DMS79 treated with DMSO at 0.1 percent for 48 hours (cell line): Measurements from ENCODE around the gene ESPNL.

ENCODE experiments used
- DNase-seq: peaks from one replicate; lab custom pipeline; 2025; lab: John Stamatoyannopoulos, UW

ESPNL gene

DNA sequence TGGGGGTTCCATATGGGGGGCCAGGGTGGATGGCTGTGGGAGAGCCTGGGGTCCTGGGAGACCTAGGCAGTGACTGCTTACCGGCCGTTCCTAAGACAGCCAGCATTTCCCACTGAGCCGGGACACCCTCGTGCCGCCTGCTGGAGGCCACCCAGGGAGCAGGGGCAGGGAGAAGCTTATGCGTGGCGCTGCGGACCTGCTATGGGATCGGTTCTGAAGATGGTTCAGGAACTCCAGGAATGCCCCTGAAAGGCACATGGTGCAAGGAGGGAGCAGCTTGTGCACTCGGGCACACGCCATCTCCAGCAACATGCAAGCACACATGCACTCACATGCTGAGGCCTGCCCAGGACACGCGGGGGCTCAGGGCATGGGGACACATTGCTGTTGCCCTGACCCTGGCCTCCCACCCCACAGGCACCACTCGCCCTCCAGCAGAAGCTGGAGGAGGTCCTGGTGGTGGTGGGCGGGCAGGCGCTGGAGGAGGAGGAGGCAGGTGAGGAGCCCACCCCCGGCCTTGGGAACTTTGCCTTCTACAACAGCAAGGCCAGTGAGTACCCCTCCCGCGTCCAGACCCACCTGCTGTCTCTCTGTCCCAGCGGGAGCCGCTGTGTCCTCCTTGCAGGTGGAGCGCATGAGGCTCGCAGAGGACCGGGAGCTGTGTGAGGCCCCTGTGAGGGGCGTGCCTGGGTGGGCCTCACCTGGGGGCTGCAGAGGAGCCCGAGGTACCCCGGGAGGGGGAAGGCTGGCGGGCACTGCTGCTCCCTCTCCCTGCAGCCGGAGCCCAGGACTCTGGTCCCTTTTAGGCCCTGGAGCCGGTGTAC is 42.5 kb downstream of the ESPNL start:
- DNase-seq: no peak

DNA sequence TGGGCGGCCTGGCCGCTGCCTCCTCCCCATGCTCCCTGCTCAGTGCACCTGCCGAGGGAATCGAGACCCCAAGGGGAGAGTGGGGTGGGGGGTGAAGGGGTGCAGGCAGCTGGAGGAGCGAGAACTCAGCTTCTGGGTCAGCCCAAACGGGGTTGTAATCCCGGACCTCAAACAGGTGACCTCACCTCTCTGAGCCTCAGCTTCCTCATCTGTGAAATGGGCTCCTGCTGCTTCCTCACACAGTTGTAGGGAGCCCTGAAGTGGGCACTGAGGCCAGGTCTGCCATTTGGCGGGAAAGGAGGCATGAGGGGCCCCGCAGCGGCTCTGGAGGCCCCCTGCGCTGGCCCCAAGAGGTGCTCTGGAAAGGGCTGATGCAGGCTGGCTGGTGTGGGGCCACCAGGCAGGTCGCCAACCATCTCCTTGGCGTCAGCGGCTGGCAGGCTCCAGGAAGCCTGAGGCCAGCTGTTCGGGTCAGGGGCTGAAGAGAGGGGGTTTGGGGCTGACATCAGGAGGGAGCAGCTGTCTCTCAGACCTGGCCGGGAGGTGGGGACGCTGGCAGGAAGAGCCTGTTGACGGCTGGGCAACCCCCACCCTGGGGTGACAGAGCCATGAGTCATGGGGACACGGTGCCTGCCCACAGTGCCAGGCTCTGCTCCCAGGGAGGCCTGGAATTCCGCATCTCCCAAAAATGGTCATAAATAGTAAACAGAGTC is 43.3 kb downstream of the ESPNL start:
- DNase-seq: no peak

DNA sequence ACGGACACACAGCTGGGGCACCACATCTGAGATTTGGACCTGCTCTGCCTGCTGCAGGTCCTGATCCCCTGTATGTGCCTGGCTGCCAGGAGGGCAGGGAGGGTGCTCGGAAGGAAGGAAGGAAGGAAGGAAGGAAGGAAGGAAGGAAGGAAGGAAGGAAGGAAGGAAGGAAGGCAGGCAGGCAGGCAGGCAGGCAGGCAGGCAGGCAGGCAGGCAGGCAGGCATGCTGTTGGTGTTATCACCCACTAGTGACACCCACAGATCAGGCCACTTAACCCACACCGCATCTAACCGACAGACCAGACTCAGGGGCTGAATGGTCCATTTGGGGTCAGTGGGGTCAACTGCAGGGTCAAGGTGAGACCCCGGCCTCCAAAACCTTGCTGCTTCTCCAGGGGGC is 44.1 kb downstream of the ESPNL start:
- no peak for DNase-seq

DNA sequence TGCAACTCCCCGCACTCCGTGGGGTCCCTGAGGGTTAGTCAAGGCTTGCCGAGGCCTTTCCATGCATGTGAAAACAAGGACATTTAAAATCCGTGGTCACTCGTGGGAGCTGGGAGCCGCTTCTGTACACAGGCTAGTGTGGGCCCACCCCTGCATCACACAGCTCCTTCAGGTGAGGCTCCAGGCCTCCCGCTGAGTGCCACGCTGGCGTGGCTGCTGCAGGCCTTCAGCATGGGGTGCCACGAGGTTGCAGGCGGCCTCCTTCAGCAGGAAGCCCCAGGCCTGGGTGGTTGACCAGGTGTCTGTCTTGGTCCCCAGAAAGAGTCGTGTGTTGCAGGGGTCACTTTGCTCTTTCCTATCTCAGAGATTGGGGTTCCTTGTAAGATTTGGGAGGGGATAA is 44.9 kb downstream of the ESPNL start:
- DNase-seq: no peak

DNA sequence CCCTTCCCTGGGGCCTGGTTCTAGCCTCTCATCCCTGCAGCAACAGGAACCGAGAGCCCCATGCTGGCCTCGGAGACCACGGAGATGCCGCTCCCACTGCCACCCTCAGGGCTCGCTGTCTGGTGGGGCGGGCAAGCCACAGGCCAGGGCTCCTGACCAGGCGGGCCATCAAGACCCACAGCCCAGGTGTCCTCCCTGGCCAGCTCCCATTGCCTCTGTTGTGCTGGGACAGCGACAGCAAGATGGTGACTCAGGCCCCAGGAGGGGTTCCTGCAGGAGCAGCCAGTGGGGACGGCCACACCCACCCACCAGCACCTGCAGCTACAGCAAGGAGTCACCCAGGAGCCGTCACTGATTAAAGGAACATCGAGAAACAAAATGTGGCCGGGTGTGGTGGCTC is 45.7 kb downstream of the ESPNL start:
- no peak for DNase-seq

- DNase-seq: no peak
These were observed 46.9 kb downstream of the ESPNL start for GRCh38 chr2:238146884-238147544.

DNA sequence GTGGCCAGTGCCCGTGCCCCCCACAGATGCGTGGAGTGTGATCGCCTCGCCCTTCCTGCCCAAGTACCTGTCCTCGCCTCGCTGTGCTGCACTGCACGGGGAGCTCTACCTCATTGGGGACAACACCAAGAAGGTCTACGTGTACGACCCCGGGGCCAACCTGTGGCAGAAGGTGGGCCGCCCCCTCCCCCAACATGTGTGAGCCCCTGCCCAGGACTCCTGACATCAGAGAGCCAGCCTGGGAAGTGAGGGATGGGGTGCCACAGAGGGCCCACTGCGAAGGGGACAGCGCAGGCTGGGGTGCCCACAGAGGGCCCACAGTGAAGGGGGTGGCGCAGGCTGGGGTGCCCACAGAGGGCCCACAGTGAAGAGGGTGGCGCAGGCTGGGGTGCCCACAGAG is 48.8 kb downstream of the ESPNL start:
- no peak for DNase-seq

GRCh38 chr2:238149841-238150572 is 49.9 kb downstream of the ESPNL start:
- no peak for DNase-seq

DNA sequence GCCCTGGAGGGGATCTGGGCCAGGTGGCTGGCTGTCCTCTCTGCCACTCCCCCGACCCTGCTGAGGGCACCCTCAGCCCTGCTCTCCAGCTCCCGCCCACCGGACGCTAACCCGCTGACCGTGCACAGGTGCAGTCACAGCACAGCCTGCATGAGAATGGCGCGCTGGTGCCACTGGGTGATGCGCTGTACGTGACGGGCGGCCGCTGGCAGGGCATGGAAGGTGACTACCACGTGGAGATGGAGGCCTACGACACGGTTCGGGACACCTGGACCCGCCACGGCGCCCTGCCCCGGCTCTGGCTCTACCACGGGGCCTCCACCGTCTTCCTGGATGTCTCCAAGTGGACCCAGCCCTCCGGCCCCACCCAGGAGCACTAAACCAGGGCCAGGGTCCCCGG is 50.5 kb downstream of the ESPNL start:
- no peak for DNase-seq

DNA sequence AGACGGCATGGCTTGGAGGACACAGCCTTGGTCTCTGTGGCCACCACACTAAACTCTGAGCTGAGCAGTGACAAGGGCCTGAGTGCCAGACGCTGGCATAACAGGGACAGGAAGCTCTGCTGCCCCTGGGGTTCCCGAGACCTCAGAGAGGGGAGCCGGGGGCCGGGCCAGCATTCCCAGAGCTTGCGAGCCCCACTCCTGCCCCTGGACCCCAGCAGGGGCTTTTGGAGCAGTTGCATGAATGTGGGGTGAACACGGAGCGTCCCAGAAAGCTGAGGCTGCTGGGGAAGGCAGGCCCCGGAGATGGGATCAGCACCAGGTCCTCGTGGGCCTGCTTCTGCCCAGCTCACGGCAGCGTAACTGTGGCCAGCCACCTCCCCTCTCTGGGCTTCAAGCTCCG is 51.1 kb downstream of the ESPNL start:
- no peak for DNase-seq

- no peak for DNase-seq
These were observed 51.6 kb downstream of the ESPNL start for GRCh38 chr2:238151628-238152235.

DNA sequence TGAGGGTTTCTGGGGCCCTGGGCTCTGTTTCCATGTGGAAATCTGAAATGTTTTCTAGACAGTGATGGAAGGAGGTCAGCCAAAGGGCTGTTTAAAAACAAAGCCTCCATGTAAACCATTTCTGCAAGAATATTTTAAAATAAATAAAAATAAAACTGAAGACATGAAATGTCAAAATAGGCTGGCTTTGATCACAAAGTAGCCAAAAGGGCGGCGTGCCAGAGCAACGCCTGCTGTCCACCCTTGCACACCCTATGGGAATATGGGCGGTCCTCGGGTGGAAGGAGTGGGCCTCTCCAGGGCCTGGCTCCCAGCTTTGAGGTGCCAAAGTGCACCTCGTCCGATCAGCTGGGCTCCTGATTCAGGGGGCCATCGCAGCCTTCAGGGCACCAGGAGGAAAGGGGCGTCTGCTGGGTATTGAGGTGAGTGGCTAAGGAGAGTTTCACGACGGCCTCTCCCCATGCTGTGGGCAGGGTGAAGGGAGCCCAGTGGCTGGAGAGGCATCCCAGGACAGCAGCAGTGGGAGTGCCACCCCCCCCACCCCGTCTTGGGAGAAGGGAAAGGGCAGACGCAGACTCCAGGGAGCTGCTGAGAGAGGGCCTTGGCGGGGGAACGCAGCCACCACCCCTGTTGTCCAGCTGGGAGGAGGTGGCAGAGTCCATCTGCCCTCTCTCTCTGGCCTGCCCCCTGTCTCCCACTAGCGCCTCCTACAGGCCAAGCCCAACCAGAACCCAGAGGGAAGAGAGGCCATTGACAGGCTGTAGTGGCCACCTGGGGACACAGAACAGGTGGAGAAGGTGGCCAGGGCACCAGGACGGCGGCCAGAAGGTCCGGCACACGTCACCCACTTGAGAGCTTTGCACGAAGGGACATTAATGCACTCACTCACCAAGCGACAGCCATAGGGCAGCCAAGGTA is 52.9 kb downstream of the ESPNL start:
- no peak for DNase-seq

DNA sequence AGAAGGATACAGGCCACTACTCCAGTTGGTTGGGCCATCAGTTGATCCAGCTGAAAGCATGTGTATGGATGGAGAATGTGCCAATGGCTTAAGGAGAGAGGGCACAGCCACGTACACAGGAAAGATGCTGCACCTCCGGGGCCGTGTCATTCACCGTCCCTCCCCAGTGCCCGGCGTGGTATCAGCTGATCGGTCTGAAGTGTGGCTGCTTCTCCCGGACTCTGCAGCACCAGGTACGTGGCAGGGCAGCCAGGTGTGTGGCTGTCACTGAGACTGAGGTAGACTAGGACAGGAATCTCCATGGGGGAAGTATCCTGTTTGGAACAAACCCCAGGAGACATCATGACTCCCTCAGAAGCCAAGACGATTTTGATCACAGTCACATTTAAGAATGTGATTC is 54.4 kb downstream of the ESPNL start:
- no peak for DNase-seq

- no peak for DNase-seq
These were observed 55.1 kb downstream of the ESPNL start for GRCh38 chr2:238155051-238155760.

DNA sequence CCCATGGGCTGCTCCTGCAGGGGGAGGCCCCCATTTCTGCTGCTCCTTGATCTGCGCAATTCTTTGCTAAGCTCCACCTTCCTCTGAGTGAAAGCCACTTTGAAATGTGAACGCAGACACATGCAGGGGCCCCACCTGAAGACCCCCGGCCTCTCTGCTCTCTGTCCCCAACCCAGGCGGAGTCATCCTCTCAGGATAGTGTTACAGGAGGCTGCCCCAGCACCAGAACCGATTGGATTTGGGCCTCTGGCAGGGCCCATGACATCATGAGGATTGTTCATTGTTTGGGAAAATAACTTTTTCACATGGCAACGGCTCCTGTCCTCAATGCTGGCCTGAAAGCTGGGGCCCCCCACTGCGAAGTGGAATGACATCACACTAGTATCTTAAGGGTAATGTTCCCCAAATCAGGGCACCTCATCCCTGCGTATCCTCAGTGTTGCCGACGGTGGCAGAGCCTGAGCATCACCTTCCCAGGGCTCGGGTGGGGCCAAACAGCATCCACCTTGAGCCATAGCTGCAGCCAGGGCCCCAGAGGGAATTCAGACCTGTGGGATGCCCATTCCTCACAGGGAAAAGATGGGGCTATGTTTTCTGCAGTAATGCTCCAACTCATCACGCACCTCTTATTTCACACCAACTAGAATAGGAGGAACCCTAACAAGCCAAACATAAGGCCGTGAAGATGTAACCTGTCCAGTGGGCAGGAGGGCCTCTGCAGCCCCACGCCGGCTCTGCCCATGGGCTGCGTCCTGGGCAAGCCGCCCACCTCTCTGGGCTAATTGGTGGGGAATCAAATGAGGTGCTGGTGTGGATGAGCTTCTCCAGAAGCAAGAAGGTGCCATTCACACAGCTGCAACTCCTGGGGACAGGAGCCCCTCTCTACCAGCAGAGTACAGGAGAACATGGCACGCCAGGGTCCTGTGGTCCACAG is 55.9 kb downstream of the ESPNL start:
- no peak for DNase-seq

GRCh38 chr2:238157506-238158017 is 57.4 kb downstream of the ESPNL start:
- DNase-seq: peak; percentile 49

- DNase-seq: no peak
These were observed 57.9 kb downstream of the ESPNL start for GRCh38 chr2:238158018-238158508.

DNA sequence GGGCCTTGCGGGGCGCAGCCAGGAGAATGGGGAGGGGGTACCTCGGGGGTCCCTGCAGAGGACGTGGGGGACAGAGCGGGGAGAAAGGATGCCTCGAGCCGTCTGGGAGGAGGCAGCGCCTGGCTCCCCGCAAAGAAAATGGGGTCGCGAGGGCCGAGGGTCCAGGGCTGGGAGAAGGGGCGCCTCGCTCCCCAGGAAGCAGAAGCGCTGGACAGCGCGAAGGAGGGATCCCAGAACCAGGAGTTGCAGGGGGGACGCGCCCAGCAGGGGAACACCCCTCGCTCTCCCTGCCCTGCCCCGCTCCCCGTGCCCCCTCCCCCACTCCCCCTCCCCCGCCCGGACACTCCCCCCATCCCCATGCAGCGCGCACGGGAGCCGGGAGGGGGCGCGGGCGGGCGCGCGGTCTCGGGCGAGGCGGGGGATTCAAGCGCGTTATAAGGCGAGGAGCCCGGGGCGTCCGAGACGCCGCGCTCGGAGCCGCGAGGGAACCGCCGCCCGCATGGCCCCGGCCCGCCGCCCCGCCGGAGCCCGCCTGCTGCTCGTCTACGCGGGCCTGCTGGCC is 58.5 kb downstream of the ESPNL start, which contains the start of gene ERFE:
Gene ERFE, plus strand, starts transcription at position 462 of the 562 bp plus-strand sequence. Its CDS starts 38 bp downstream, at position 500.
- peak; percentile 23 for DNase-seq
